GM12872 (cell line): ENCODE results near the gene MATN4.

Experiments
- CTCF ChIP-seq: IDR thresholded peaks from 3 replicates; pipeline ENCODE4 v1.5.1; 2011; ENCODE audit warnings: low read depth, mild to moderate bottlenecking, low read length, moderate library complexity; ENCODE audit not compliant: insufficient read depth

MATN4 gene

GRCh38 chr20:45258259-45258658 is 49.8 kb downstream of the MATN4 start:
- no peak for TF ChIP-seq CTCF

- no peak for TF ChIP-seq CTCF
Measured at GRCh38 chr20:45257711-45258110, 50.4 kb downstream of the MATN4 start.

GRCh38 chr20:45257161-45257560 is 50.9 kb downstream of the MATN4 start:
- TF ChIP-seq CTCF, result no peak

GRCh38 chr20:45254383-45255262 is 53.5 kb downstream of the MATN4 start, which contains the start of gene SLPI:
SLPI (minus strand) TSS chr20:45254564; CDS start chr20:45254543, 21 bp downstream.
- TF ChIP-seq CTCF, result no peak

GRCh38 chr20:45253261-45253660 is 54.8 kb downstream of the MATN4 start:
- TF ChIP-seq CTCF, result no peak

- TF ChIP-seq CTCF, result no peak
Measured at GRCh38 chr20:45251884-45252560, 56.1 kb downstream of the MATN4 start.

- TF ChIP-seq CTCF, result no peak
Measured at GRCh38 chr20:45248609-45249008, 59.5 kb downstream of the MATN4 start.
